ENCODE results near the gene CCP110. TPM values are rescaled to one million over a fixed set of nuclear protein-coding genes. Genes with fewer than 3 reads are reported as not detected.

The CCP110 gene
- total and polyA plus RNA-seq, 2 experiments from 2014 or later, result 10.7 to 20.9 TPM

GRCh38 chr16:19521471-19522396 lies 2.0 kb upstream of the CCP110 start, which contains the start of gene GDE1 (continued):
- TF ChIP-seq ZNF462 (CRISPR knock-in tag; IDR thresholded peaks at IDR 0.05) (no peak), ZNF331 (CRISPR knock-in tag; IDR thresholded peaks at IDR 0.05; ENCODE audit: low read depth) (no peak), CREB1 (CRISPR knock-in tag; IDR thresholded peaks at IDR 0.05; ENCODE audit: low read depth) (peak; percentile 47; the same call in 1 of the 2 replicates), ZNF114 (CRISPR knock-in tag; IDR thresholded peaks at IDR 0.05) (no peak), EZH2 (IDR thresholded peaks at IDR 0.05; ENCODE audit: low read depth, unreplicated experiment) (no peak)
- TF ChIP-seq, protein P1, sequence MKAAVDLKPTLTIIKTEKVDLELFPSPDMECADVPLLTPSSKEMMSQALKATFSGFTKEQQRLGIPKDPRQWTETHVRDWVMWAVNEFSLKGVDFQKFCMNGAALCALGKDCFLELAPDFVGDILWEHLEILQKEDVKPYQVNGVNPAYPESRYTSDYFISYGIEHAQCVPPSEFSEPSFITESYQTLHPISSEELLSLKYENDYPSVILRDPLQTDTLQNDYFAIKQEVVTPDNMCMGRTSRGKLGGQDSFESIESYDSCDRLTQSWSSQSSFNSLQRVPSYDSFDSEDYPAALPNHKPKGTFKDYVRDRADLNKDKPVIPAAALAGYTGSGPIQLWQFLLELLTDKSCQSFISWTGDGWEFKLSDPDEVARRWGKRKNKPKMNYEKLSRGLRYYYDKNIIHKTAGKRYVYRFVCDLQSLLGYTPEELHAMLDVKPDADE (IDR thresholded peaks at IDR 0.05), result 0 out of 2 replicates have a peak, but pooled peaks have one; percentile 28

- H3K27ac Mint-ChIP-seq, result 0 out of 2 replicates have a peak overlapping the region, but pooled peaks have one; percentile 0
- peaks cover 31% of the 10 kb centered on the region for H3K4me1 Mint-ChIP-seq
- H3K4me3 Mint-ChIP-seq, result peak overlapping the region; percentile 94
- Histone ChIP-seq H3K4me1 (ENCODE audit: insufficient read depth) (peaks cover 30% of the 10 kb centered on the region), H4K20me1 (replicated peaks; ENCODE audit: insufficient read depth) (peaks cover 18% of the 10 kb centered on the region), H2AFZ (no peak overlapping the region), H3K4me2 (peak overlapping the region; percentile 59), H3K9me2 (ENCODE audit: insufficient read depth) (no peaks in the 10 kb centered on the region), H3K36me3 (ENCODE audit: insufficient read depth) (no peaks in the 10 kb centered on the region), H3F3A (replicated peaks; ENCODE audit: low read depth) (no peaks in the 10 kb centered on the region), H3K4me3 (peak overlapping the region; percentile 91; the same call in 1 of the 2 replicates), H3K27ac (ENCODE audit: low read depth) (peak overlapping the region; percentile 34; the same call in 1 of the 2 replicates), H3K79me2 (replicated peaks; ENCODE audit: insufficient read depth) (peaks cover 64% of the 10 kb centered on the region), H3K27me3 (ENCODE audit: insufficient read depth) (no peaks in the 10 kb centered on the region)
- H3K9me3 Mint-ChIP-seq, result no peaks in the 10 kb centered on the region
- ATAC-seq (no peak), DNase-seq (ENCODE audit: low spot score) (no peak)
- peaks cover 3% of the 10 kb centered on the region for H3K27me3 Mint-ChIP-seq (ENCODE audit: insufficient read depth, low read depth, poor library complexity)
- H3K36me3 Mint-ChIP-seq (ENCODE audit: low read depth), result peaks cover 2% of the 10 kb centered on the region; the same call in 2 of the 3 replicates
- no peak for TF ChIP-seq EZH2 (IDR thresholded peaks at IDR 0.05; ENCODE audit: low read depth, unreplicated experiment)
- TF ChIP-seq CREB1 (CRISPR knock-in tag; IDR thresholded peaks at IDR 0.05; ENCODE audit: low read depth), result no peak
- TF ChIP-seq JUNB (IDR thresholded peaks at IDR 0.05; ENCODE audit: unreplicated experiment), result no peak
- no peak for TF ChIP-seq EZH2phosphoT487 (IDR thresholded peaks at IDR 0.05; ENCODE audit: unreplicated experiment)
- no peak for TF ChIP-seq CTCF (conservative IDR thresholded peaks at IDR 0.05; ENCODE audit: low read depth in 2 of 2)
- no peak for TF ChIP-seq STAT1 (IDR thresholded peaks at IDR 0.05; ENCODE audit: unreplicated experiment)
- TF ChIP-seq POLR2AphosphoS5 (IDR thresholded peaks at IDR 0.05; ENCODE audit: low read depth), result no peak
- TF ChIP-seq ZNF331 (CRISPR knock-in tag; IDR thresholded peaks at IDR 0.05; ENCODE audit: low read depth), result no peak
- no peak for TF ChIP-seq NANOG (IDR thresholded peaks at IDR 0.05; ENCODE audit: borderline replicate concordance)
- TF ChIP-seq ZNF114 (CRISPR knock-in tag; IDR thresholded peaks at IDR 0.05), result no peak
Observed at GRCh38 chr16:19522397-19522732, 1.4 kb upstream of the CCP110 start.

All from GM23338 (cell line).